ENCODE measurements around the gene NIFK. TPM values are rescaled to one million over a fixed set of nuclear protein-coding genes. Genes with fewer than 3 reads are reported as not detected.

Gene NIFK
- total RNA-seq, result 10 to 100 TPM; 22.1 to 33.6 TPM
- long read RNA-seq, partial matches to known transcripts, result 0 of 6 reads
- long read RNA-seq, other reads (novel, unspliced or antisense), result 2 of 6 reads

- intact Hi-C loops (cut with DNase I), result no loop called here
- peak; percentile 99 for DNase-seq
- ATAC-seq, result peak; percentile 98 to 99
These were observed at the start of gene NIFK for GRCh38 chr2:121736462-121737336. NIFK (minus strand) TSS chr2:121736875; CDS start chr2:121736850, 25 bp downstream.

- intact Hi-C loops (cut with DNase I), result no loop called here
These were observed 46.5 kb upstream of the NIFK start for GRCh38 chr2:121783180-121783579.

GRCh38 chr2:121778741-121779487 is 42.2 kb upstream of the NIFK start:
- intact Hi-C loops (cut with DNase I), result no loop called here
- ATAC-seq, result no peak
- DNase-seq, result no peak

More at GRCh38 chr2:121783180-121783579, 46.5 kb upstream of the NIFK start:
- no peak for DNase-seq
- no peak for ATAC-seq

GRCh38 chr2:121777699-121778058 is 41.0 kb upstream of the NIFK start:
- ATAC-seq, result no peak
- intact Hi-C loops (cut with DNase I), result no loop called here
- DNase-seq, result no peak

GRCh38 chr2:121776885-121777698 is 40.4 kb upstream of the NIFK start:
- ATAC-seq (no peak), DNase-seq (no peak)
- intact Hi-C loops (cut with DNase I), result no loop called here

- intact Hi-C loops (cut with DNase I), result no loop called here
- no peak for ATAC-seq
- no peak for DNase-seq
These were observed 39.7 kb upstream of the NIFK start for GRCh38 chr2:121776361-121776760.

- intact Hi-C loops (cut with DNase I), result no loop called here
- ATAC-seq (no peak), DNase-seq (no peak)
These were observed 37.6 kb upstream of the NIFK start for GRCh38 chr2:121774235-121774634.

- ATAC-seq, result peak in 1 of 2 donors; percentile 65
- intact Hi-C loops (cut with DNase I), result no loop called here
- no peak for DNase-seq
These were observed 35.5 kb upstream of the NIFK start for GRCh38 chr2:121771976-121772742.

GRCh38 chr2:121768143-121768755 is 31.6 kb upstream of the NIFK start:
- ATAC-seq, result no peak
- intact Hi-C loops (cut with DNase I), result no loop called here
- no peak for DNase-seq

GRCh38 chr2:121766624-121767023 is 29.9 kb upstream of the NIFK start:
- ATAC-seq (no peak), DNase-seq (no peak)
- intact Hi-C loops (cut with DNase I), result no loop called here

GRCh38 chr2:121764681-121765228 is 28.1 kb upstream of the NIFK start:
- ATAC-seq (no peak), DNase-seq (no peak)
- intact Hi-C loops (cut with DNase I), result no loop called here

- DNase-seq (peak; percentile 98), ATAC-seq (peak; percentile 100)
- intact Hi-C loops (cut with DNase I), result no loop called here
These were observed 18.8 kb upstream of the NIFK start, which contains the start of gene TSN for GRCh38 chr2:121755237-121756111. TSN (plus strand) TSS chr2:121755651; CDS start chr2:121755780, 129 bp downstream.

- DNase-seq, result no peak
- no peak for ATAC-seq
- intact Hi-C loops (cut with DNase I), result no loop called here
These were observed 18.2 kb upstream of the NIFK start for GRCh38 chr2:121754851-121755236.

- no peak for DNase-seq
- intact Hi-C loops (cut with DNase I), result no loop called here
- ATAC-seq, result peak in 1 of 2 donors; percentile 32
These were observed 11.5 kb upstream of the NIFK start for GRCh38 chr2:121748202-121748601.

- intact Hi-C loops (cut with DNase I), result no loop called here
- ATAC-seq (no peak), DNase-seq (no peak)
These were observed 9.4 kb upstream of the NIFK start for GRCh38 chr2:121746071-121746578.

GRCh38 chr2:121741450-121741849 is 4.8 kb upstream of the NIFK start:
- ATAC-seq (no peak), DNase-seq (no peak)
- intact Hi-C loops (cut with DNase I), result no loop called here

GRCh38 chr2:121740973-121741372 is 4.3 kb upstream of the NIFK start:
- DNase-seq (no peak), ATAC-seq (no peak)
- intact Hi-C loops (cut with DNase I), result no loop called here

All from left cardiac atrium (tissue), 4 donors.